ENCODE measurements around the gene CACNA2D1. TPM values are rescaled to one million over a fixed set of nuclear protein-coding genes. Genes with fewer than 3 reads are reported as not detected.

The CACNA2D1 gene
- total RNA-seq, 4 donors from 2014 or later = 29.8 to 47.6 (median 36.6) TPM

DNA sequence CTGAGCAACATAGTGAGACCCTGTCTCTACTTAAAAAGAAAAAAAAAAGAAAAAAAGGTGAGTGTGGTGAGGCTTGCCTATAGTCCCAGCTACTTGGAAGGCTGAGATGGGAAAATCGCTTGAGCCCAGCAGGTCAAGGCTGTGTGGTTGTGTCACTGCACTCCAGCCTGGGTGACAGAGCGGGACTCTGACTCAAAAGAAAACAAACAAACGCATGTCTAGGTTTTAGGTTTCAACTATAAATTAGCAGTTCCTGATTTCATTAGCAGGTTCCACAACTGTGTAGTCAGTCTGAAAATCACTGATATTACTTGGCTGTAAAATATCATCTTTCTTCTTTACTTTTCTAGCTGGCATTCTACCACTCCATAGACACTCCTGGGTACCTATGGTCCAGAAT is 518.0 kb downstream of the CACNA2D1 start:
- no peaks in the 10 kb centered on the region for H3K36me3 ChIP-seq
- no peaks in the 10 kb centered on the region for H3K9me3 ChIP-seq
- TF ChIP-seq, protein P1, sequence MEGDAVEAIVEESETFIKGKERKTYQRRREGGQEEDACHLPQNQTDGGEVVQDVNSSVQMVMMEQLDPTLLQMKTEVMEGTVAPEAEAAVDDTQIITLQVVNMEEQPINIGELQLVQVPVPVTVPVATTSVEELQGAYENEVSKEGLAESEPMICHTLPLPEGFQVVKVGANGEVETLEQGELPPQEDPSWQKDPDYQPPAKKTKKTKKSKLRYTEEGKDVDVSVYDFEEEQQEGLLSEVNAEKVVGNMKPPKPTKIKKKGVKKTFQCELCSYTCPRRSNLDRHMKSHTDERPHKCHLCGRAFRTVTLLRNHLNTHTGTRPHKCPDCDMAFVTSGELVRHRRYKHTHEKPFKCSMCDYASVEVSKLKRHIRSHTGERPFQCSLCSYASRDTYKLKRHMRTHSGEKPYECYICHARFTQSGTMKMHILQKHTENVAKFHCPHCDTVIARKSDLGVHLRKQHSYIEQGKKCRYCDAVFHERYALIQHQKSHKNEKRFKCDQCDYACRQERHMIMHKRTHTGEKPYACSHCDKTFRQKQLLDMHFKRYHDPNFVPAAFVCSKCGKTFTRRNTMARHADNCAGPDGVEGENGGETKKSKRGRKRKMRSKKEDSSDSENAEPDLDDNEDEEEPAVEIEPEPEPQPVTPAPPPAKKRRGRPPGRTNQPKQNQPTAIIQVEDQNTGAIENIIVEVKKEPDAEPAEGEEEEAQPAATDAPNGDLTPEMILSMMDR (IDR thresholded peaks at IDR 0.05) = no peak
- TF ChIP-seq POLR2AphosphoS5 (IDR thresholded peaks at IDR 0.05) = no peak
- no peak for TF ChIP-seq EP300 (IDR thresholded peaks at IDR 0.05)
- no peak for TF ChIP-seq POLR2A (IDR thresholded peaks at IDR 0.05)
- ATAC-seq = no peak
- H3K4me3 ChIP-seq = no peak overlapping the region
- no peaks in the 10 kb centered on the region for H3K27me3 ChIP-seq
- WGBS, 2 donors (ENCODE audit: low coverage in 1 of 2) = 79 to 97% methylated on average over 3 of the region's 3 CpGs
- H3K4me1 ChIP-seq = no peaks in the 10 kb centered on the region
- no peak overlapping the region for H3K27ac ChIP-seq

DNA sequence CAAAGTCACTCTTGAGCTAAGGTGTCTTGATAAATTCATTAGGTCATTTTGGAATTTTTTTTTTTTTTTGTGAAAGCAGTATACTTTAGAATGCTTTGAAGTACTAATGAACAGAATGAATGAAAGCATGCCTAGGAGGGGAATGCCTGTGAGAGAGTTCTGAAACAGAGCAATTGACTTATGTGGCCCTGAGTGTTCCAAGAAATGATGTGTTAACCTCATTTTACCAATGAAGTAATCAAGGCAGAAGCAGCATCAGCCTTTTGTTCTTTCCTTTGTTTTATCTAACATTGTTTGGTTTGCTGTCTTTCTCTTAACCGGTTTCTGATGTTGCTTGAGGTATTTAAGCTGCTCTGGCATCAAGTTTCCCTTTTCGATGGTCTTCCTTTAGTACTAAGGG is 519.1 kb downstream of the CACNA2D1 start:
- Histone ChIP-seq H3K27me3 (no peaks in the 10 kb centered on the region), H3K36me3 (no peaks in the 10 kb centered on the region), H3K4me3 (no peak overlapping the region), H3K9me3 (no peaks in the 10 kb centered on the region), H3K27ac (no peak overlapping the region), H3K4me1 (no peaks in the 10 kb centered on the region)
- no peak for ATAC-seq
- TF ChIP-seq POLR2A (IDR thresholded peaks at IDR 0.05) = no peak
- no peak for TF ChIP-seq EP300 (IDR thresholded peaks at IDR 0.05)
- TF ChIP-seq POLR2AphosphoS5 (IDR thresholded peaks at IDR 0.05) = no peak
- TF ChIP-seq, protein P1 (IDR thresholded peaks at IDR 0.05) = no peak
- 87% methylated on average over 2 of the region's 2 CpGs; no CpG with 5 or more reads in 1 of the 2 donors for whole genome bisulfite sequencing, 2 donors (ENCODE audit: low coverage in 1 of 2)

DNA sequence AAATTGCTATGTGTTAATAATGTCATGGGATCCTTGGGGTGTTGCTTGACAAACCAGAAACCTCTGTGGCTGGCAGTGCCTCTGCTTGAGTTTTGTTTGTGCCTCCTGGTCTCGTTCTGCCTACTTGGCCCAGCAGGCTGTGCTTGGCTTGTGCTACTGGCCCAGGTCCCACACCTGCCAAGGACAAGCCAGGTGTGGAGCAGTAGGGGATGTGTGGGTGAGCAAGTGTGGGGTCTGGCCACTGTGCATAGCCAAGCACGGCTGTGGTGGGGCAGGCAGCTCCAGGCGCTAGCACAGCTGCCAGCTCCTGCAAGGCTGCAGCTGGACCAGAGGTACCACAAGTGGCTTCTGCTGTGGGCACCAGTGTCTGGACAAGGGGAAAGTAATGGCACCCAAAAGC is 524.1 kb downstream of the CACNA2D1 start:
- no peaks in the 10 kb centered on the region for H3K36me3 ChIP-seq
- H3K4me1 ChIP-seq = no peaks in the 10 kb centered on the region
- H3K4me3 ChIP-seq = no peak overlapping the region
- no peak overlapping the region for H3K27ac ChIP-seq
- TF ChIP-seq POLR2AphosphoS5 (IDR thresholded peaks at IDR 0.05) = no peak
- TF ChIP-seq, protein P1 (IDR thresholded peaks at IDR 0.05) = no peak
- TF ChIP-seq POLR2A (IDR thresholded peaks at IDR 0.05) = no peak
- TF ChIP-seq EP300 (IDR thresholded peaks at IDR 0.05) = no peak
- 80% methylated on average over 1 of the region's 3 CpGs; no CpG with 5 or more reads in 1 of the 2 donors for WGBS, 2 donors (ENCODE audit: low coverage in 1 of 2)
- H3K9me3 ChIP-seq = peaks cover 0 to 19% (median 0%) of the 10 kb centered on the region in 3 donors
- H3K27me3 ChIP-seq = no peaks in the 10 kb centered on the region
- ATAC-seq = no peak

DNA sequence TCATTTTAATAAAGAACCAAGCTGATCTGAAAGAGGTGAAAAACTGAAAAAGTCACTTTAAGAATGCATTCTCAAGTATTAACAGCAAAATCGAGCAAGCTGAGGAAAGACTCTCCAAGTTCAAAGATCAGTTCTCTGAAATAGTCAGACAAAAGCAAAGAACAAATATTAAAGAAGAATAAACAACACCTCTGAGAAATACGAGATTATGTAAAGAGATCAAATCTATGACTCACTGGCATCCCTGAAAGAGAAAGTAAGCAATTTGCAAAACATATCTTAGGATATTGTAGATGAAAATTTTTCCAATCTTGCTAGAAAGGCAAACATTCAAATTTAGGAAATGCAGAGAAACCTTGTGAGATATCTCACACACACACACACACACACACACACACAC is 535.4 kb downstream of the CACNA2D1 start:
- TF ChIP-seq, protein P1 (IDR thresholded peaks at IDR 0.05) = no peak
- TF ChIP-seq POLR2A (IDR thresholded peaks at IDR 0.05) (no peak), POLR2AphosphoS5 (IDR thresholded peaks at IDR 0.05) (no peak), EP300 (IDR thresholded peaks at IDR 0.05) (no peak)
- Histone ChIP-seq H3K4me3 (no peak overlapping the region), H3K27ac (no peak overlapping the region), H3K36me3 (no peaks in the 10 kb centered on the region), H3K27me3 (no peaks in the 10 kb centered on the region), H3K4me1 (no peaks in the 10 kb centered on the region), H3K9me3 (peaks cover 0 to 18% (median 0%) of the 10 kb centered on the region in 3 donors)
- 69% methylated on average over 2 of the region's 2 CpGs for WGBS, 2 donors (ENCODE audit: low coverage in 1 of 2)
- ATAC-seq = no peak

DNA sequence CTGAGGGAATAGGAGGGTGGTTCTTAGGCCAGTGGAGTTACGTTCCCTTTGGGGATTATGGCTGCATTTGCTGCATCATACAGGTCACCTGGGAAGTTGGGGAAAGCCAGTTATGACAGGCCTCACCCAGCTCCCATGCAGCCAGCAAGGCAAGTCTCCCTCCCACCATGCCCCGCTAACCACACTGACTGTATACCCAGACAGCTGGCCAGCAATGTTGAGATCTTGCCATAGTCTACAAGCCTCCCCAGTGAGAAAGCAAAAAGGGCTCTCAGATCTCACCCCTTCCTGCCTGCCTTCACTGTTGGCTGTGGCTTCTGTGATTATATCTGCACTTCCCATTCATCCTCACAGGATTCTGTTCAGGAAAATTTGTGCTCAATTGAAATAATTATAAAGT is 540.5 kb downstream of the CACNA2D1 start:
- Histone ChIP-seq H3K36me3 (no peaks in the 10 kb centered on the region), H3K4me3 (no peak overlapping the region), H3K27ac (no peak overlapping the region), H3K27me3 (no peaks in the 10 kb centered on the region), H3K4me1 (no peaks in the 10 kb centered on the region), H3K9me3 (peaks cover 0 to 14% (median 0%) of the 10 kb centered on the region in 3 donors)
- no peak for ATAC-seq
- TF ChIP-seq POLR2A (IDR thresholded peaks at IDR 0.05) (no peak), POLR2AphosphoS5 (IDR thresholded peaks at IDR 0.05) (no peak)
- WGBS, 2 donors (ENCODE audit: low coverage in 1 of 2) = 93 to 100% methylated on average over 1 to 2 of the region's 2 CpGs
